Fibroblast of lung (primary cell): ENCODE results near the gene NBPF3. TPM values are rescaled to one million over a fixed set of nuclear protein-coding genes. Genes with fewer than 3 reads are reported as not detected.
"Not testable (repeated sequence)": the region's sequence is repeated elsewhere in the genome, so short reads cannot be mapped to it uniquely, and the experiment has no call there.

Experiments
- DNase-seq, 2 donors: peaks; one replicate each; pipeline versions ENCODE4 v3.0.0 to v3.0.0-alpha.2; 2010; ENCODE audit warnings: low read depth in 2 of 2
- H2AFZ ChIP-seq: 2 replicates; pipeline ENCODE4 v1.5.1; 2012; ENCODE audit warnings: low read length, control low read depth, inconsistent platforms
- H3K27ac ChIP-seq: 2 replicates; pipeline ENCODE4 v1.5.1; 2011; ENCODE audit warnings: low read length, control low read depth; ENCODE audit not compliant: insufficient read depth
- H3K27me3 ChIP-seq: 2 replicates; pipeline ENCODE4 v1.5.1; 2011; ENCODE audit warnings: mild to moderate bottlenecking, low read length; ENCODE audit not compliant: control insufficient read depth, insufficient read depth
- H3K36me3 ChIP-seq: 2 replicates; pipeline ENCODE4 v1.5.1; 2011; ENCODE audit warnings: low read length; ENCODE audit not compliant: control insufficient read depth, insufficient read depth
- H3K4me1 ChIP-seq: 2 replicates; pipeline ENCODE4 v1.5.1; 2011; ENCODE audit warnings: low read length; ENCODE audit not compliant: control insufficient read depth, insufficient read depth; ENCODE audit errors: extremely low read depth
- H3K4me2 ChIP-seq: 2 replicates; pipeline ENCODE4 v1.5.1; 2011; ENCODE audit warnings: low read length, control low read depth; ENCODE audit not compliant: insufficient read depth; ENCODE audit errors: extremely low read depth
- H3K4me3 ChIP-seq, 4 experiments: fragments of 200-600 bp in 1 of 4; sonication (generic) in 1 of 4; replicated peaks in 1 of 4; 2 replicates each; pipeline ENCODE4 v1.5.1; 2011 to 2016; ENCODE audit warnings: low read length in 4 of 4, low read depth in 3 of 4, mild to moderate bottlenecking in 3 of 4, control low read depth in 2 of 4, inconsistent platforms in 1 of 4, mixed read lengths in 1 of 4; ENCODE audit not compliant: insufficient read depth in 1 of 4; ENCODE audit errors: control extremely low read depth in 1 of 4
- H3K79me2 ChIP-seq: 2 replicates; pipeline ENCODE4 v1.5.1; 2012; ENCODE audit warnings: mild to moderate bottlenecking, low read length, inconsistent platforms; ENCODE audit not compliant: control insufficient read depth, insufficient read depth
- H3K9ac ChIP-seq: 2 replicates; pipeline ENCODE4 v1.5.1; 2011; ENCODE audit warnings: mild to moderate bottlenecking, low read length, control low read depth; ENCODE audit not compliant: insufficient read depth
- H3K9me3 ChIP-seq: 2 replicates; pipeline ENCODE4 v1.5.1; 2012; ENCODE audit warnings: low read depth, low read length; ENCODE audit not compliant: control insufficient read depth, insufficient read depth
- H4K20me1 ChIP-seq: 2 replicates; pipeline ENCODE4 v1.5.1; 2011; ENCODE audit warnings: low read length; ENCODE audit not compliant: control insufficient read depth, insufficient read depth; ENCODE audit errors: extremely low read depth
- EZH2 ChIP-seq: IDR thresholded peaks from 2 replicates; pipeline ENCODE4 v1.5.1; 2012; ENCODE audit warnings: low read length, control low read depth, mild to moderate bottlenecking; ENCODE audit errors: missing control alignments
- polyA plus RNA-seq, 2 donors: library from polyadenylated mRNA; depleted of rRNA in 1 of 2; stranded (reverse) in 1 of 2; unstranded in 1 of 2; fragments of >200 nt; gene quantifications; 2 replicates each; pipeline ENCODE4 v1.2.1, GENCODE V29; 2011 to 2012; ENCODE audit warnings: missing spikeins in 1 of 2
- total RNA-seq: library from RNA; depleted of rRNA; stranded (reverse); fragments of >200 nt; gene quantifications from 2 replicates; pipeline ENCODE4 v1.2.1, GENCODE V29; 2014
- TF ChIP-seq, protein P1 (sequence below), 2 donors: IDR thresholded peaks in 1 of 2; conservative IDR thresholded peaks in 1 of 2; 1 replicate in 1 of 2; 2 replicates in 1 of 2; pipeline ENCODE4 v1.5.1; 2011 to 2012; ENCODE audit warnings: low read length in 2 of 2, control low read depth in 1 of 2, inconsistent platforms in 1 of 2, low read depth in 1 of 2, mild to moderate bottlenecking in 1 of 2

Gene NBPF3
- total and polyA plus RNA-seq, 2 donors (not counting 1 experiment from before 2014, with no cell fraction given) = 20.4 to 35.0 TPM

DNA sequence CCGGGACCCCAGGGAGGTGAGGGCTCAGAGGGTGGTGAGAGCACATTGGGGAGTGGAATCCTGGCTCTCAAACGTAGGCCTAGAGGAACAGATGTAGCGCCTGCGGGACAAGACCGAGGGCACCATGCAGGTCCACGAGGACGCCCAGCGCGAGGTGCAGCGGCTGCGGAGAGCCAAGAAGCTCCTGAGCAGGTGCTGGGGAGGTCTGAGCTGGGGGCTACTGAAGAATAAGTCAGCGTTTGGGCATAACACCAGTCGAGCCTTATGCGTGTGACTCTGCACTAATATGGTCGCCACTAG is 2.6 kb upstream of the NBPF3 start:
- Histone ChIP-seq H3K9me3 (no peaks in the 10 kb centered on the region), H3K36me3 (no peaks in the 10 kb centered on the region), H3K4me1 (peaks cover 2% of the 10 kb centered on the region), H3K4me2 (no peak overlapping the region), H4K20me1 (no peaks in the 10 kb centered on the region), H3K27me3 (no peaks in the 10 kb centered on the region), H3K79me2 (peaks cover 4% of the 10 kb centered on the region), H2AFZ (no peak overlapping the region), H3K4me3 (no peak overlapping the region), H3K27ac (no peak overlapping the region), H3K9ac (no peak overlapping the region)
- no peak for TF ChIP-seq EZH2
- TF ChIP-seq, protein P1, sequence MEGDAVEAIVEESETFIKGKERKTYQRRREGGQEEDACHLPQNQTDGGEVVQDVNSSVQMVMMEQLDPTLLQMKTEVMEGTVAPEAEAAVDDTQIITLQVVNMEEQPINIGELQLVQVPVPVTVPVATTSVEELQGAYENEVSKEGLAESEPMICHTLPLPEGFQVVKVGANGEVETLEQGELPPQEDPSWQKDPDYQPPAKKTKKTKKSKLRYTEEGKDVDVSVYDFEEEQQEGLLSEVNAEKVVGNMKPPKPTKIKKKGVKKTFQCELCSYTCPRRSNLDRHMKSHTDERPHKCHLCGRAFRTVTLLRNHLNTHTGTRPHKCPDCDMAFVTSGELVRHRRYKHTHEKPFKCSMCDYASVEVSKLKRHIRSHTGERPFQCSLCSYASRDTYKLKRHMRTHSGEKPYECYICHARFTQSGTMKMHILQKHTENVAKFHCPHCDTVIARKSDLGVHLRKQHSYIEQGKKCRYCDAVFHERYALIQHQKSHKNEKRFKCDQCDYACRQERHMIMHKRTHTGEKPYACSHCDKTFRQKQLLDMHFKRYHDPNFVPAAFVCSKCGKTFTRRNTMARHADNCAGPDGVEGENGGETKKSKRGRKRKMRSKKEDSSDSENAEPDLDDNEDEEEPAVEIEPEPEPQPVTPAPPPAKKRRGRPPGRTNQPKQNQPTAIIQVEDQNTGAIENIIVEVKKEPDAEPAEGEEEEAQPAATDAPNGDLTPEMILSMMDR (conservative IDR thresholded peaks at IDR 0.05 in 1 of 2, IDR thresholded peaks at IDR 0.05 in 1 of 2; ENCODE audit: low read depth in 1 of 2, low read length in 2 of 2) = no peak
- no peak for DNase-seq

- H3K4me1 ChIP-seq, H3K9ac ChIP-seq, H3K36me3 ChIP-seq, DNase-seq, H3K27ac ChIP-seq, H2AFZ ChIP-seq, H3K4me3 ChIP-seq, H3K27me3 ChIP-seq, H4K20me1 ChIP-seq, H3K79me2 ChIP-seq, H3K9me3 ChIP-seq, H3K4me2 ChIP-seq: not testable (repeated sequence)
Observed at GRCh38 chr1:21438646-21439312, 1.2 kb upstream of the NBPF3 start.

DNA sequence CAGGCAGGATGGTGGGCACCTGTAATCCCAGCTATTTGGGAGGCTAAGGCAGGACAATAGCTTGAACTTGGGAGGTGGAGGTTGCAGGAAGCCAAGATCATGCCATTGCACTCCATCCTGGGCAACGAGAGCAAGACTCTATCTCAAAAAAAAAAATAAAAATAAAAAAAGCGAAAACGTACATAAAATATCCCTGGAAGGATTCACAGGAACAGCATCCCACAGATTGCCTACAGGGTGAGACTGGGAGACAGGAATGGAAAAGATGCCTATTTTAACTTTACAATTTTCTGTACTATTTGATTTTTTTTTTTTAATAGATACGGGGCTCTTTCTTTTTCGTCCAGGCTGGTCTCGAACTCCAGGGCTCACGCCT is 604 bp upstream of the NBPF3 start:
- H3K27me3 ChIP-seq = no peaks in the 10 kb centered on the region
- peaks cover 4% of the 10 kb centered on the region for H3K79me2 ChIP-seq
- no peak overlapping the region for H2AFZ ChIP-seq
- no peaks in the 10 kb centered on the region for H3K9me3 ChIP-seq
- H3K36me3 ChIP-seq = no peaks in the 10 kb centered on the region
- peaks cover 2% of the 10 kb centered on the region for H3K4me1 ChIP-seq
- DNase-seq = no peak
- TF ChIP-seq, protein P1 (conservative IDR thresholded peaks at IDR 0.05 in 1 of 2, IDR thresholded peaks at IDR 0.05 in 1 of 2; ENCODE audit: low read depth in 1 of 2, low read length in 2 of 2) = no peak
- TF ChIP-seq EZH2 = no peak
- H4K20me1 ChIP-seq = no peaks in the 10 kb centered on the region
- no peak overlapping the region for H3K9ac ChIP-seq
- no peak overlapping the region for H3K27ac ChIP-seq
- peak overlapping the region; percentile 57 to 83 (median 62) for H3K4me3 ChIP-seq
- H3K4me2 ChIP-seq = peak overlapping the region; percentile 70

- not testable (repeated sequence) for H3K4me1 ChIP-seq, H4K20me1 ChIP-seq, H3K27me3 ChIP-seq, H3K9me3 ChIP-seq, H3K36me3 ChIP-seq, H3K79me2 ChIP-seq
- peak overlapping the region; percentile 20 for H3K9ac ChIP-seq
- H2AFZ ChIP-seq = peak overlapping the region; percentile 57
- peak in 1 of 2 donors; percentile 29 for DNase-seq
- H3K27ac ChIP-seq = peak overlapping the region; percentile 62
- peak overlapping the region; percentile 57 to 83 (median 62) for H3K4me3 ChIP-seq
- H3K4me2 ChIP-seq = peak overlapping the region; percentile 85
Observed at GRCh38 chr1:21440630-21441125, 741 bp downstream of the NBPF3 start.

- H3K4me1 ChIP-seq = peaks cover 11% of the 10 kb centered on the region
- H3K9ac ChIP-seq, H2AFZ ChIP-seq, H3K4me3 ChIP-seq, H4K20me1 ChIP-seq, H3K27ac ChIP-seq, H3K27me3 ChIP-seq, H3K79me2 ChIP-seq, H3K36me3 ChIP-seq, DNase-seq, H3K4me2 ChIP-seq, H3K9me3 ChIP-seq: not testable (repeated sequence)
Observed at GRCh38 chr1:21446647-21447046, 6.7 kb downstream of the NBPF3 start.
